Measurements from ENCODE around the gene SPO11.

GRCh38 chr20:57384953-57385761 is 55.6 kb downstream of the SPO11 start:
- TF ChIP-seq SUZ12 (IDR thresholded peaks at IDR 0.05; ENCODE audit: extremely low read depth, insufficient read depth, insufficient read length), result no peak
- TF ChIP-seq YY1 (IDR thresholded peaks at IDR 0.05; ENCODE audit: insufficient read depth, insufficient read length), result no peak

Measured in NT2/D1 (cell line).